Caki2 (cell line): Measurements from ENCODE around the gene ZMIZ1. TPM values are rescaled to one million over a fixed set of nuclear protein-coding genes. Genes with fewer than 3 reads are reported as not detected.

Source experiments
- DNase-seq: peaks from one replicate; pipeline ENCODE4 v3.0.0-alpha.2; 2015; ENCODE audit warnings: low read depth
- in situ Hi-C: cut with HindIII; loops from 2 replicates; pipeline ENCODE4 v1.10.0; 2016; ENCODE audit warnings: low sequenced_read_pairs, low pct_unique_long_range_greater_than_20kb, mixed read lengths
- total RNA-seq: library from RNA; depleted of rRNA; stranded (reverse); fragments of >200 nt; shearing (Covaris generic); gene quantifications from 2 replicates; pipeline ENCODE4 v1.2.3, GENCODE V29; 2014; ENCODE audit warnings: low replicate concordance

Gene ZMIZ1
- total RNA-seq, 1 experiment from 2014 or later, result 17.4 TPM

DNA sequence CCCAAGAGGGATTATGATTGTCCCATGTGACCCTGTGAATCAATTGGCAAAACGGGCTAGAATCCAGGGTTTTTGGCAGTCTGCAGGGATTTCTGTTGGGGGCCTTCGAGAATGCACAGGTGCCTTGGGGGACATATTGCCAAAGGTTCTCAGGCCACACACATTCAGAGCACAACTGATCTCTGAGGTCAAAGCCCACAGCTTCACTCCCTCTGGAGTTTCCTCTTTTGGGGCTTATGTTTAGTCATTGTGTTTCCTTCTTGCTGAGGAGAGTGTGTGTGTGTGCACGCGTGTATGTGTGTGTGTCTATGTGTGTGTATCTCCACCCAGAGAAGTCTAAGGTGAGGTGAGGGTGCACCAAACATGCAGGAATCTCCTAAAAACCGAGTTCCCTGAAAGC, 287.3 kb downstream of the ZMIZ1 start:
- in situ Hi-C loops, result no loop called here
- DNase-seq, result no peak

DNA sequence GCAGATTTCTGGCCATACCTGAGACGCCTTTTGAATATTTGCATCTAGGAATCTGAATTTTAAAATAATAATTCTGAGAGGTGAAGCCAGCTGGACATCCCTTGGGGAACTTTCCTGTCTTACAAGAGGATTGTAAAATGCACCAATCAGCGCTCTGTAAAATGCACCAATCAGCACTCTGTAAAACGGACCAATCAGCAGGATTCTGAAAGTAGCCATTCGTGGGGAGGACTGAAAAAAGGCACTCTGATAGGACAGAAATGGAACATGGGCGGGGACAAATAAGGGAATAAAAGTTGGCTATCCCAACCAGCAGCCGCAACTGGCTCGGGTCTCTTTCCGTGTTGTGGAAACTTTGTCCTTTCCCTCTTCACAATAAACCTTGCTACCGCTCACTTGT, 288.4 kb downstream of the ZMIZ1 start:
- no peak for DNase-seq
- in situ Hi-C loops, result no loop called here

DNA sequence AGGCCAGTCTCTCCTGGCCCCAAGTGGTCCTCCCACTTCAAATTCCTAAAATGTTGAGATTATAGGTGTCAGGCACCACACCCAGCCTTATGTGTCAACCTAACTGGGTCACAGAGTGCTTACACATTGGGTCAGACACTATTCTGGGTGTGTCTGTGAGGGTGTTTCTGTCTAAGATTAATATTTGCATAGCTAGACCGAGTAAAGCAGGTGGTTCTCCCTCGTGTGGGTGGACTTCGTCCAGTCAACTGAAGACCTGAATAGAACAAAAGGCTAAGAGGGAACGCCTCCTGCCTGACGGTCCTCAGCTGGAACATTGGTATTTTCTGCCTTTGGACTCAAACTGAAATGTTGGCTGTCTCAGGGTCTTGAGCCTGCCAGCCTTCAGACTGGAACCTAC, 290.0 kb downstream of the ZMIZ1 start:
- in situ Hi-C loops, result no loop called here
- no peak for DNase-seq

DNA sequence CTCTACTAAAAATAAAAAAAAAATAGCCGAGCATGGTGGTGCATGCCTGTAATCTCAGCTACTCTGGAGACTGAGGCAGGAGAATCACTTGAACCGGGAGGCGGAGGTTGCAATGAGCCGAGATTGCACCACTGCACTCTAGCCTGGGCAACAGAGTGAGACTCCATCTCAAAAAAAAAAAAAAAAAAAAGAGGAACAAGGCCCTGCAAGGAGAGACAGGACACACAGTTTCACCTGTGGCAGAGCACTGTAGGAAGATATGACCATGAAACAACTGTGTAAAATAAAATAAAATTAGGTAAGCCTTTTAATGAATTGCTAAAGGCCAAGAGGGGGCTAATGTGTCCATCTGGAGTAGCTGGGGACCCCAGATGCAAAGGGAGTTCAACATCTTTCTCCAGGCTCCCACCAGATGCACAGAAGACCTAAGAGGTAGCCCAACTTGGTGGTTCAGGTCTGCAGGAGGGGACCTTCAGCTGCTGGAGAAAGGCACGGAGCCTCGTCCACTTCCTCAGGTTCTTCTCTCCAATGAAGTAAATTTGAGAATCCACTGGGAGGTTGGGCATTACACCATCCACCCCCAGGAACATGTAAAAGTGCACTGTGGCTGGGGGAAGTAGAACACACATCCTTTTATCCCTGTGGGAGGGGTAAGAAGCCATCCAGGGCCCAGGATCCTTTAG, 291.2 kb downstream of the ZMIZ1 start:
- no peak for DNase-seq
- in situ Hi-C loops, result no loop called here

DNA sequence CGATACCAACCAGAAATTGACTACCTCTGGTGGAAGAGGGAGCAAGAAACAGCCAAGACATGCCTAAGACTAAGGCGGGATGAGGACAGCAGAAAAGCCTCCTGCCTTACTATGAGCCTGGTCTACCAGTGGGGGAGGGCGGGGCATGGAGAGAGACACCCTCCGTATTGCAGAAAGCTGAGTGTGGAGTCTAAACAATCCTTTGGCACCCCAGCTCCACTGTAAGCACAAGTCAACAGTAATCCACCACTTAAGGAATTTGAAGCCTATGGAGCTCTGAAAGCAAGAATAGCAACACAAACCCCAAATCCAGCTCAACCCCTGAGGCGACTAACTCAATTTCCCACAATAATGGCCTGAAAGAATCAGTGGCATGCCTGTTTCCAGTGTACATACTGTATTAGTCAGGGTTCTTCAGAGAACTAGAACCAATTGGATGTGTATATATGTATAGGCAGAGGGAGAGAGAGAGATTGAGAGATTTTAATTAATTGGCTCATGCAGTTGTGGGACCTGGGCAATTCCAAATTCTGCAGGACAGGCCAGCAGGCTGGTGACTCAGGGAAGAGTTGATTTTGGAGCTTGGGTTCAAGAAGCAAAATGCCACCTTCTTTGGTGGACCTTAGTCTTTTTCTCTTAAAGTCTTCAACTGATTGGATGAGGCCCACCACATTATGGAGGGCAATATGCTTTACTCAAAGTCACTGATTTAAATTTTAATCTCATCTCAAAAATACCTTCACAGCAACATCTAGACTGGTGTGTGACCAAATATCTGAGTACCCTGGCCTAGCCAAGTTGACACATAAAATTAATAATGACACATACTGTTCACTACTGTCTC, 292.0 kb downstream of the ZMIZ1 start:
- no peak for DNase-seq
- in situ Hi-C loops, result no loop called here

DNA sequence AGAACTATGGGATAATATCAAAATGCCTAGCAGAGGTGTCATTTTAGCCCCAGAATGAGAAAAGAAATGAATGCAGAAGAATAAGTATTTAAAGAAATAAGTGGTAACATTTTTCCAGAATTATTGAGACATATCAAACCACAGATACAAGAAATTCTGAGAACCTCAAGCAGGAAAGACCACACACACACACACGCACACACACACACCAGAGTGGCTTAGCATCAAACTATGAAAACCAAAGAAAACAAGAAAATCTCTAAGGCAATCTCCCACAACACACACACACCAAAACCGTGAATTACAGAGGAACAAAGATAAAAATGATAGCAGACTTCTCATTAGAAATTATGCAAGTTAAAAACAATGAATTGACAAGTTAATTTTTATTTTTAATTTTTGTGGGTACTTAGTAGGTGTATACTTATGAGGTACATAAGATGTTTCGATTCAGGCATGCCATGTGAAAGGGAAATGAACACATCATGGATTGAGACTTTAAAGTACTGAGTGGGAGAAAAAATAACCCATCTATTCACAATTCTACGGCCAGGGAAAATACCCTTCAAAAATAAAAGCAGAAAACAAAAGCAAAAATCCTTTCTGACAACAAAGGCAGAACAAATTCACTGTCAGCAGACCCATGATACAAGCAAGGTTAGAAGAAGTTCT, 293.1 kb downstream of the ZMIZ1 start:
- in situ Hi-C loops, result no loop called here
- DNase-seq, result no peak
